HepG2 (cell line): ENCODE data around the gene C11orf24. TPM values are rescaled to one million over a fixed set of nuclear protein-coding genes. Genes with fewer than 3 reads are reported as not detected.

Source experiments
- CCAR2 ChIP-seq: fragments of 200-400 bp; formaldehyde crosslinking; optimal IDR thresholded peaks from 2 replicates; pipeline ENCODE3; 2018; ENCODE audit warnings: low read depth, mild to moderate bottlenecking, low read length, moderate library complexity
- CREM ChIP-seq, 2 experiments: sonication (generic) in 1 of 2; formaldehyde crosslinking in 1 of 2; IDR thresholded peaks; 2 replicates each; pipeline versions ENCODE4 v1.4.0 to v1.6.1; 2016 to 2020; ENCODE audit warnings: antibody characterized with exemption in 1 of 2, mild to moderate bottlenecking in 1 of 2, missing genetic modification reagents in 1 of 2
- HNRNPLL ChIP-seq: fragments of 200-400 bp; formaldehyde crosslinking; IDR thresholded peaks from 2 replicates; pipeline ENCODE4 v1.6.1; 2017; ENCODE audit warnings: mild to moderate bottlenecking, low read depth, low read length; ENCODE audit not compliant: poor library complexity, severe bottlenecking
- MLLT10 ChIP-seq: sonication (generic); formaldehyde crosslinking; IDR thresholded peaks from 2 replicates; pipeline ENCODE4 v1.4.0; 2020; ENCODE audit warnings: missing genetic modification reagents
- ZC3H4 ChIP-seq: sonication (generic); formaldehyde crosslinking; IDR thresholded peaks from 2 replicates; pipeline ENCODE4 v1.4.0; 2020; ENCODE audit warnings: missing genetic modification reagents, borderline replicate concordance
- ZNF24 ChIP-seq: fragments of 450-650 bp; IDR thresholded peaks from 2 replicates; pipeline ENCODE4 v1.6.1; 2017; ENCODE audit warnings: antibody characterized with exemption, mild to moderate bottlenecking
- ZNF720 ChIP-seq: sonication (generic); formaldehyde crosslinking; IDR thresholded peaks from 2 replicates; pipeline ENCODE4 v1.4.0; 2020; ENCODE audit warnings: missing genetic modification reagents
- ZNF788 ChIP-seq: sonication (generic); formaldehyde crosslinking; IDR thresholded peaks from 2 replicates; pipeline ENCODE4 v1.5.0; 2020; ENCODE audit warnings: mild to moderate bottlenecking, missing genetic modification reagents, borderline replicate concordance
- polyA plus RNA-seq, 8 experiments: library from polyadenylated mRNA; depleted of rRNA in 3 of 8; stranded (reverse) in 7 of 8; unstranded in 1 of 8; fragments of >200 nt; fragmentation: Illumina TruSeq in 4 of 8; extraction: Trizol in 4 of 8; gene quantifications; 2 replicates each; pipeline versions ENCODE4 v1.2.1 to v1.2.3, GENCODE V29; 2011 to 2016; ENCODE audit warnings: low read depth in 4 of 8, missing spikeins in 1 of 8, mixed read lengths in 1 of 8; ENCODE audit not compliant: insufficient read depth in 1 of 8
- total RNA-seq, 5 experiments: library from RNA; depleted of rRNA; stranded (reverse); fragments of >200 nt; fragmentation: Illumina TruSeq; extraction: Trizol; gene quantifications; 2 replicates each; pipeline ENCODE4 v1.2.3, GENCODE V29; 2016; ENCODE audit warnings: low read depth in 1 of 5
- TF ChIP-seq, protein P1 (sequence below): sonication (generic); formaldehyde crosslinking; IDR thresholded peaks from 2 replicates; pipeline ENCODE4 v1.4.0; 2020; ENCODE audit warnings: missing genetic modification reagents, borderline replicate concordance
- TF ChIP-seq, protein P2 (sequence below): sonication (generic); formaldehyde crosslinking; IDR thresholded peaks from 2 replicates; pipeline ENCODE4 v1.5.0; 2020; ENCODE audit warnings: missing genetic modification reagents
- TF ChIP-seq, protein P3 (sequence below): sonication (generic); formaldehyde crosslinking; IDR thresholded peaks from 2 replicates; pipeline ENCODE4 v1.5.0; 2020; ENCODE audit warnings: missing genetic modification reagents
- TF ChIP-seq, protein P4 (sequence below): sonication (generic); formaldehyde crosslinking; IDR thresholded peaks from 2 replicates; pipeline ENCODE4 v1.8.1; 2023; ENCODE audit warnings: mild to moderate bottlenecking, inconsistent platforms, moderate library complexity, missing genetic modification reagents, borderline replicate concordance
- TF ChIP-seq, protein P5 (sequence below): sonication (generic); formaldehyde crosslinking; IDR thresholded peaks from 2 replicates; pipeline ENCODE4 v1.4.0; 2020; ENCODE audit warnings: mild to moderate bottlenecking, low read depth, missing genetic modification reagents
- TF ChIP-seq, protein P6 (sequence below): IDR thresholded peaks from 2 replicates; pipeline ENCODE4 v1.6.1; 2018; ENCODE audit warnings: missing genetic modification reagents, mild to moderate bottlenecking, missing compliant biosample characterization
- TF ChIP-seq, protein P7 (sequence below), 2 experiments: fragments of 450-650 bp in 1 of 2; sonication (generic) in 1 of 2; formaldehyde crosslinking; IDR thresholded peaks; 2 replicates each; pipeline versions ENCODE4 v1.5.0 to v1.8.0; 2020 to 2022; ENCODE audit warnings: mild to moderate bottlenecking in 1 of 2, missing genetic modification reagents in 1 of 2
- TF ChIP-seq, protein P8 (sequence below): sonication (generic); formaldehyde crosslinking; IDR thresholded peaks from 2 replicates; pipeline ENCODE4 v1.4.0; 2020; ENCODE audit warnings: mild to moderate bottlenecking, missing genetic modification reagents

The C11orf24 gene
- total and polyA plus RNA-seq, 2 of the 13 experiments (the other 11 are each of a cell fraction or from before 2014, with no cell fraction given): 52.9 to 55.5 TPM

DNA sequence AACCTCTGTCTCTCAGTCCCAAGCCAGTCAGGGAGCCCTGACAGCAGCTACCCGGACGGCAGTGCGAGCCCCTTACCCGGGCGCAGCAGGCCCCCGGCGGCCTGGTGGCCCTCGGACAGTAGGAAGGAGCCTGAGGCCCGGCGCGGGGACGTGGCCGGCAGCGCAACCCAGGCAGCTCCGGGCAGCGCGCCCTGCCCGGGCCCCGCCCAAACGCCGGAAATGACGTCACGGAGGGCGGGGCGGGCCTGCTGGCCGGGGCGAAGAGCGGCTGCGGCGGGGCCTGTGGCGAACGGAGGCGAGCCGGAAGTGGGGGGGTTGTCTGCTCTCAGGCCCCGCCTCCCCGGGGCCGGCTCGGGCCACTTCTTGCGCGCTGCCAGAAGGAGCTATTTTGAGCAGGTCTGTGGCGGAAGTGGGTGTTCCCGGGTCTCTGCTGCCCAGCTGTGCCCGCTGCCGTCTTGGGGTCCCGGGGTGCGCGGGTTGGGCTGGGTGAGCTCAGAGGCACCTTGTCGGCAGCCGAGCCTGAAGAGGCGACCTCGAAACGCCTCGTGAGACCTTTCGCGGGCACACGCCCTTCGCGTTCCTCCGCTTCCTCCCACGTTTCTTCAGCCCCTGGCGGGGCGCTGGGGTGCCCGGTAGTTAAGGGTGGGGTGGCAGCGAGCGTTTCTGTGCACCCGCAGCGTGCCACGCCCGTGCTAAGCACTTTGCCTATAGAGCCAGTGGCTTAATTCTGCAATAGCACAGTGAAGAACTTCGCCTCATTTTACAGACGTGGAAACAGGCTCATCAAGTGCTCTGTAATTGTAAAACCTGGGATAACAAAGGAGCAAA, at the start of gene C11orf24 (continued):
- TF ChIP-seq, protein P1, sequence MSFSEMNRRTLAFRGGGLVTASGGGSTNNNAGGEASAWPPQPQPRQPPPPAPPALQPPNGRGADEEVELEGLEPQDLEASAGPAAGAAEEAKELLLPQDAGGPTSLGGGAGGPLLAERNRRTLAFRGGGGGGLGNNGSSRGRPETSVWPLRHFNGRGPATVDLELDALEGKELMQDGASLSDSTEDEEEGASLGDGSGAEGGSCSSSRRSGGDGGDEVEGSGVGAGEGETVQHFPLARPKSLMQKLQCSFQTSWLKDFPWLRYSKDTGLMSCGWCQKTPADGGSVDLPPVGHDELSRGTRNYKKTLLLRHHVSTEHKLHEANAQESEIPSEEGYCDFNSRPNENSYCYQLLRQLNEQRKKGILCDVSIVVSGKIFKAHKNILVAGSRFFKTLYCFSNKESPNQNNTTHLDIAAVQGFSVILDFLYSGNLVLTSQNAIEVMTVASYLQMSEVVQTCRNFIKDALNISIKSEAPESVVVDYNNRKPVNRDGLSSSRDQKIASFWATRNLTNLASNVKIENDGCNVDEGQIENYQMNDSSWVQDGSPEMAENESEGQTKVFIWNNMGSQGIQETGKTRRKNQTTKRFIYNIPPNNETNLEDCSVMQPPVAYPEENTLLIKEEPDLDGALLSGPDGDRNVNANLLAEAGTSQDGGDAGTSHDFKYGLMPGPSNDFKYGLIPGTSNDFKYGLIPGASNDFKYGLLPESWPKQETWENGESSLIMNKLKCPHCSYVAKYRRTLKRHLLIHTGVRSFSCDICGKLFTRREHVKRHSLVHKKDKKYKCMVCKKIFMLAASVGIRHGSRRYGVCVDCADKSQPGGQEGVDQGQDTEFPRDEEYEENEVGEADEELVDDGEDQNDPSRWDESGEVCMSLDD (CRISPR knock-in tag): peak; percentile 78; the same call in 1 of the 2 replicates
- TF ChIP-seq, protein P2, sequence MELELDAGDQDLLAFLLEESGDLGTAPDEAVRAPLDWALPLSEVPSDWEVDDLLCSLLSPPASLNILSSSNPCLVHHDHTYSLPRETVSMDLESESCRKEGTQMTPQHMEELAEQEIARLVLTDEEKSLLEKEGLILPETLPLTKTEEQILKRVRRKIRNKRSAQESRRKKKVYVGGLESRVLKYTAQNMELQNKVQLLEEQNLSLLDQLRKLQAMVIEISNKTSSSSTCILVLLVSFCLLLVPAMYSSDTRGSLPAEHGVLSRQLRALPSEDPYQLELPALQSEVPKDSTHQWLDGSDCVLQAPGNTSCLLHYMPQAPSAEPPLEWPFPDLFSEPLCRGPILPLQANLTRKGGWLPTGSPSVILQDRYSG (CRISPR knock-in tag): no peak; the same call in 1 of the 2 replicates
- TF ChIP-seq ZNF24: no peak
- TF ChIP-seq, protein P3, sequence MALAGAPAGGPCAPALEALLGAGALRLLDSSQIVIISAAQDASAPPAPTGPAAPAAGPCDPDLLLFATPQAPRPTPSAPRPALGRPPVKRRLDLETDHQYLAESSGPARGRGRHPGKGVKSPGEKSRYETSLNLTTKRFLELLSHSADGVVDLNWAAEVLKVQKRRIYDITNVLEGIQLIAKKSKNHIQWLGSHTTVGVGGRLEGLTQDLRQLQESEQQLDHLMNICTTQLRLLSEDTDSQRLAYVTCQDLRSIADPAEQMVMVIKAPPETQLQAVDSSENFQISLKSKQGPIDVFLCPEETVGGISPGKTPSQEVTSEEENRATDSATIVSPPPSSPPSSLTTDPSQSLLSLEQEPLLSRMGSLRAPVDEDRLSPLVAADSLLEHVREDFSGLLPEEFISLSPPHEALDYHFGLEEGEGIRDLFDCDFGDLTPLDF: peak; percentile 63
- no peak for TF ChIP-seq MLLT10 (CRISPR knock-in tag)
- no peak for TF ChIP-seq ZC3H4
- no peak; the same call in 1 of the 2 replicates for TF ChIP-seq ZNF788 (CRISPR knock-in tag)
- peak; percentile 58 for TF ChIP-seq HNRNPLL
- TF ChIP-seq CREM (IDR thresholded peaks at IDR 0.05): no peak
- TF ChIP-seq CREM (CRISPR knock-in tag; IDR thresholded peaks at IDR 0.05): no peak
- TF ChIP-seq, protein P4, sequence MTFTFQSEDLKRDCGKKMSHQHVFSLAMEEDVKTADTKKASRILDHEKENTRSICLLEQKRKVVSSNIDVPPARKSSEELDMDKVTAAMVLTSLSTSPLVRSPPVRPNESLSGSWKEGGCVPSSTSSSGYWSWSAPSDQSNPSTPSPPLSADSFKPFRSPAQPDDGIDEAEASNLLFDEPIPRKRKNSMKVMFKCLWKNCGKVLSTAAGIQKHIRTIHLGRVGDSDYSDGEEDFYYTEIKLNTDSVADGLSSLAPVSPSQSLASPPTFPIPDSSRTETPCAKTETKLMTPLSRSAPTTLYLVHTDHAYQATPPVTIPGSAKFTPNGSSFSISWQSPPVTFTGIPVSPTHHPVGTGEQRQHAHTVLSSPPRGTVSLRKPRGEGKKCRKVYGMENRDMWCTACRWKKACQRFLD (CRISPR knock-in tag): peak; percentile 54; the same call in 1 of the 2 replicates
- TF ChIP-seq CCAR2: no peak
- TF ChIP-seq ZNF720 (CRISPR knock-in tag): no peak
- TF ChIP-seq, protein P5, sequence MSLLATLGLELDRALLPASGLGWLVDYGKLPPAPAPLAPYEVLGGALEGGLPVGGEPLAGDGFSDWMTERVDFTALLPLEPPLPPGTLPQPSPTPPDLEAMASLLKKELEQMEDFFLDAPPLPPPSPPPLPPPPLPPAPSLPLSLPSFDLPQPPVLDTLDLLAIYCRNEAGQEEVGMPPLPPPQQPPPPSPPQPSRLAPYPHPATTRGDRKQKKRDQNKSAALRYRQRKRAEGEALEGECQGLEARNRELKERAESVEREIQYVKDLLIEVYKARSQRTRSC: no peak
- TF ChIP-seq, protein P6, sequence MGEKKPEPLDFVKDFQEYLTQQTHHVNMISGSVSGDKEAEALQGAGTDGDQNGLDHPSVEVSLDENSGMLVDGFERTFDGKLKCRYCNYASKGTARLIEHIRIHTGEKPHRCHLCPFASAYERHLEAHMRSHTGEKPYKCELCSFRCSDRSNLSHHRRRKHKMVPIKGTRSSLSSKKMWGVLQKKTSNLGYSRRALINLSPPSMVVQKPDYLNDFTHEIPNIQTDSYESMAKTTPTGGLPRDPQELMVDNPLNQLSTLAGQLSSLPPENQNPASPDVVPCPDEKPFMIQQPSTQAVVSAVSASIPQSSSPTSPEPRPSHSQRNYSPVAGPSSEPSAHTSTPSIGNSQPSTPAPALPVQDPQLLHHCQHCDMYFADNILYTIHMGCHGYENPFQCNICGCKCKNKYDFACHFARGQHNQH (CRISPR knock-in tag): peak; percentile 44
- TF ChIP-seq, protein P7, sequence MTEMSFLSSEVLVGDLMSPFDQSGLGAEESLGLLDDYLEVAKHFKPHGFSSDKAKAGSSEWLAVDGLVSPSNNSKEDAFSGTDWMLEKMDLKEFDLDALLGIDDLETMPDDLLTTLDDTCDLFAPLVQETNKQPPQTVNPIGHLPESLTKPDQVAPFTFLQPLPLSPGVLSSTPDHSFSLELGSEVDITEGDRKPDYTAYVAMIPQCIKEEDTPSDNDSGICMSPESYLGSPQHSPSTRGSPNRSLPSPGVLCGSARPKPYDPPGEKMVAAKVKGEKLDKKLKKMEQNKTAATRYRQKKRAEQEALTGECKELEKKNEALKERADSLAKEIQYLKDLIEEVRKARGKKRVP (CRISPR knock-in tag; IDR thresholded peaks at IDR 0.05): peak in 1 of 2 experiments; percentile 22; a peak in 1 of 4 replicates
- TF ChIP-seq, protein P8, sequence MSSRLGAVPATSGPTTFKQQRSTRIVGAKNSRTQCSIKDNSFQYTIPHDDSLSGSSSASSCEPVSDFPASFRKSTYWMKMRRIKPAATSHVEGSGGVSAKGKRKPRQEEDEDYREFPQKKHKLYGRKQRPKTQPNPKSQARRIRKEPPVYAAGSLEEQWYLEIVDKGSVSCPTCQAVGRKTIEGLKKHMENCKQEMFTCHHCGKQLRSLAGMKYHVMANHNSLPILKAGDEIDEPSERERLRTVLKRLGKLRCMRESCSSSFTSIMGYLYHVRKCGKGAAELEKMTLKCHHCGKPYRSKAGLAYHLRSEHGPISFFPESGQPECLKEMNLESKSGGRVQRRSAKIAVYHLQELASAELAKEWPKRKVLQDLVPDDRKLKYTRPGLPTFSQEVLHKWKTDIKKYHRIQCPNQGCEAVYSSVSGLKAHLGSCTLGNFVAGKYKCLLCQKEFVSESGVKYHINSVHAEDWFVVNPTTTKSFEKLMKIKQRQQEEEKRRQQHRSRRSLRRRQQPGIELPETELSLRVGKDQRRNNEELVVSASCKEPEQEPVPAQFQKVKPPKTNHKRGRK (CRISPR knock-in tag): no peak
